ENCODE measurements around the gene LYZL2.

GRCh38 chr10:30596013-30596412 lies 33.5 kb downstream of the LYZL2 start:
- TF ChIP-seq CTCF (IDR thresholded peaks at IDR 0.05; ENCODE audit: insufficient read depth, low read depth, low read length) (no peak), EZH2 (IDR thresholded peaks at IDR 0.05; ENCODE audit: insufficient read depth, low read length) (no peak)
